ENCODE results near the gene NSRP1.

GRCh38 chr17:30082773-30083172, 33.8 kb upstream of the NSRP1 start:
- TF ChIP-seq EZH2 (IDR thresholded peaks at IDR 0.05; ENCODE audit: low read depth) = no peak
- TF ChIP-seq CTCF (conservative IDR thresholded peaks at IDR 0.05) = no peak
